A673 (cell line): ENCODE measurements around the gene ATP8A2. TPM values are rescaled to one million over a fixed set of nuclear protein-coding genes. Genes with fewer than 3 reads are reported as not detected.

Experiments
- BruUV-seq: library from RNA; stranded (reverse); fragments of 400-500 nt; replicated peaks from 2 replicates; lab custom pipeline; 2021; lab: Mats Ljungman, UMichigan
- CTCF ChIA-PET: fragments of 300-600 bp; sonication (Branson Sonifier 250); formaldehyde crosslinking; loops from one replicate; lab custom pipeline; 2022; ENCODE audit warnings: antibody characterized with exemption; lab: Charles Lee
- POLR2A ChIA-PET: fragments of 300-600 bp; sonication (Branson Sonifier 250); formaldehyde crosslinking; loops from one replicate; lab custom pipeline; 2022; ENCODE audit warnings: antibody characterized with exemption; ENCODE audit not compliant: low non-redundant PET; lab: Charles Lee
- DNase-seq: peaks from one replicate; pipeline ENCODE4 v3.0.0-alpha.2; 2015; ENCODE audit warnings: low spot score
- H3K27ac ChIP-seq: fragments of 200-600 bp; sonication (generic); 2 replicates; pipeline ENCODE4 v1.5.1; 2016; ENCODE audit warnings: mixed run types, low read depth, mild to moderate bottlenecking, mixed read lengths, antibody characterized with exemption, low read length; ENCODE audit not compliant: poor library complexity, severe bottlenecking
- H3K27me3 ChIP-seq: fragments of 200-600 bp; sonication (generic); replicated peaks from 2 replicates; pipeline ENCODE4 v1.6.1; 2017; ENCODE audit warnings: mixed run types, low read depth, mild to moderate bottlenecking, mixed read lengths, antibody characterized with exemption, low read length; ENCODE audit not compliant: insufficient read depth, poor library complexity
- H3K36me3 ChIP-seq: fragments of 200-600 bp; sonication (generic); 2 replicates; pipeline ENCODE4 v1.6.1; 2016; ENCODE audit warnings: mixed run types, mild to moderate bottlenecking, mixed read lengths, antibody characterized with exemption, low read length; ENCODE audit not compliant: insufficient read depth, poor library complexity, severe bottlenecking
- H3K4me1 ChIP-seq: fragments of 200-600 bp; sonication (generic); 2 replicates; pipeline ENCODE4 v1.6.1; 2017; ENCODE audit warnings: mixed run types, mild to moderate bottlenecking, mixed read lengths, antibody characterized with exemption, low read length; ENCODE audit not compliant: insufficient read depth, poor library complexity, severe bottlenecking
- H3K4me3 ChIP-seq: fragments of 200-600 bp; sonication (generic); 2 replicates; pipeline ENCODE4 v1.5.1; 2016; ENCODE audit warnings: low read depth, mixed run types, mild to moderate bottlenecking, mixed read lengths, low read length; ENCODE audit not compliant: poor library complexity, severe bottlenecking
- H3K9me3 ChIP-seq: fragments of 200-600 bp; sonication (generic); 2 replicates; pipeline ENCODE4 v1.6.1; 2016; ENCODE audit warnings: mixed run types, low read depth, mild to moderate bottlenecking, mixed read lengths, antibody characterized with exemption, low read length; ENCODE audit not compliant: poor library complexity, severe bottlenecking
- EZH2 ChIP-seq: fragments of 200-600 bp; sonication (generic); IDR thresholded peaks from 2 replicates; pipeline ENCODE4 v1.6.1; 2017; ENCODE audit warnings: borderline replicate concordance, low read depth, mild to moderate bottlenecking, mixed read lengths, antibody characterized with exemption, low read length; ENCODE audit not compliant: poor library complexity, severe bottlenecking
- intact Hi-C: fragments of 100-400 bp; cut with micrococcal nuclease; formaldehyde crosslinking; loops from one replicate; pipeline ENCODE4 v1.10.0; 2022; ENCODE audit not compliant: unreplicated experiment
- total RNA-seq: library from RNA; stranded (reverse); gene quantifications from 2 replicates; pipeline ENCODE4 v1.2.3, GENCODE V29; 2021
- TF ChIP-seq, protein P1 (sequence below): fragments of 300-800, 200-600 bp; sonication (generic); conservative IDR thresholded peaks from 2 replicates; pipeline ENCODE4 v1.5.1; 2017; ENCODE audit warnings: low read depth, mild to moderate bottlenecking, antibody characterized with exemption, low read length, moderate library complexity, mixed read lengths

ATP8A2 gene
- total RNA-seq, 1 experiment from 2014 or later: 0.92 TPM

DNA sequence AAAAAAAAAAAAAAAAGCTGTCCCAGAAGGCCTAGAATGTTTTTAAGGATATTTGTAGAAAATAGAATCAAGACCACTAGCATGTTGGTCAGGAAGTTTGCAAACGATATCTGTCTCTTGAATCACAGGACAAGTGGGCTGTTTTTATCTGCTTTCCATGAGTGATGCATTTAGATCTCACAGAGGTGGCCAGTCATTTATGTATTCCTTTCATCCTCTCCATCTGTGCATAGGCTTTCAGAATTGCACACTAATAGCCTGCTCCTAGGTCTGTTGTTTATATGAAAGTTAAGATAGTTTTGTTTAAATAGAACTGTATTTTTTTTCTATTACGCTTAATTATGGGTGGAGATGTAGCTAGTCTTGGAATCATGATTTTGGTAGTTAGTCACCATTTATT, 390.5 kb downstream of the ATP8A2 start:
- no peaks in the 10 kb centered on the region for H3K36me3 ChIP-seq
- ChIA-PET CTCF (no interaction called here), POLR2A (no interaction called here)
- no peak for DNase-seq
- TF ChIP-seq EZH2: no peak
- TF ChIP-seq, protein P1, sequence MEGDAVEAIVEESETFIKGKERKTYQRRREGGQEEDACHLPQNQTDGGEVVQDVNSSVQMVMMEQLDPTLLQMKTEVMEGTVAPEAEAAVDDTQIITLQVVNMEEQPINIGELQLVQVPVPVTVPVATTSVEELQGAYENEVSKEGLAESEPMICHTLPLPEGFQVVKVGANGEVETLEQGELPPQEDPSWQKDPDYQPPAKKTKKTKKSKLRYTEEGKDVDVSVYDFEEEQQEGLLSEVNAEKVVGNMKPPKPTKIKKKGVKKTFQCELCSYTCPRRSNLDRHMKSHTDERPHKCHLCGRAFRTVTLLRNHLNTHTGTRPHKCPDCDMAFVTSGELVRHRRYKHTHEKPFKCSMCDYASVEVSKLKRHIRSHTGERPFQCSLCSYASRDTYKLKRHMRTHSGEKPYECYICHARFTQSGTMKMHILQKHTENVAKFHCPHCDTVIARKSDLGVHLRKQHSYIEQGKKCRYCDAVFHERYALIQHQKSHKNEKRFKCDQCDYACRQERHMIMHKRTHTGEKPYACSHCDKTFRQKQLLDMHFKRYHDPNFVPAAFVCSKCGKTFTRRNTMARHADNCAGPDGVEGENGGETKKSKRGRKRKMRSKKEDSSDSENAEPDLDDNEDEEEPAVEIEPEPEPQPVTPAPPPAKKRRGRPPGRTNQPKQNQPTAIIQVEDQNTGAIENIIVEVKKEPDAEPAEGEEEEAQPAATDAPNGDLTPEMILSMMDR: no peak
- no peaks in the 10 kb centered on the region for H3K27me3 ChIP-seq
- BruUV-seq: no TSS peak
- H3K27ac ChIP-seq: no peak overlapping the region
- H3K9me3 ChIP-seq: no peaks in the 10 kb centered on the region
- intact Hi-C loops: no loop called here
- H3K4me1 ChIP-seq: no peaks in the 10 kb centered on the region
- H3K4me3 ChIP-seq: no peak overlapping the region

DNA sequence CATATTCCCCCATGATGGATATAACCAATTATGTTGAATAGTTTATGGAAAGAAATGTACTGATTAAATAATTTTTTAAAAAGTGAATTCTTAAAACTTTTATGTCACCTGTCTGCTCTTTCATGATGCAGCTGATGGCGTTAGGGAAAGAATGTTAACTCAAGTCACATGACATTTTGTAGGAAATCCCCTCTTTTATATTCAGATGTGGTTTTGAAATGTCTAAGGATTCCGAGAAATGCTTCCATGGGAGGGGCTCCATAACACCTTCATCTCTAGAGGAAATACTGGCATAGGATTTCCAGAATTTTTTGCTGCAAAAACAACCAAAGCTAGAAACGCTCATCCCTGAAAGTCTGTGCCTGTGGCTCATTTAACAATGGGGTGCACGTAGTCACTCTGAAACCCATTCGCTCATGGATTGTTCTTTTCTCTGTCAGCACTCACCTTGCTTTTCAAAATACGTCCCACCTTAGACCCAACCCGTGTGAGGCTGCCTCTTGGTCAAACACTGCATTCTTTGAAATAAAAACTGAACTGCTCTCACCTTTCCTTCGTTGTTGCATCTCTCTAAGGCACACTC, 391.1 kb downstream of the ATP8A2 start:
- Histone ChIP-seq H3K4me1 (no peaks in the 10 kb centered on the region), H3K36me3 (no peaks in the 10 kb centered on the region), H3K27me3 (no peaks in the 10 kb centered on the region), H3K27ac (no peak overlapping the region), H3K4me3 (no peak overlapping the region), H3K9me3 (no peaks in the 10 kb centered on the region)
- intact Hi-C loops: no loop called here
- no TSS peak for BruUV-seq
- CTCF ChIA-PET: no interaction called here
- POLR2A ChIA-PET: no interaction called here
- no peak for DNase-seq
- no peak for TF ChIP-seq EZH2
- TF ChIP-seq, protein P1: no peak

DNA sequence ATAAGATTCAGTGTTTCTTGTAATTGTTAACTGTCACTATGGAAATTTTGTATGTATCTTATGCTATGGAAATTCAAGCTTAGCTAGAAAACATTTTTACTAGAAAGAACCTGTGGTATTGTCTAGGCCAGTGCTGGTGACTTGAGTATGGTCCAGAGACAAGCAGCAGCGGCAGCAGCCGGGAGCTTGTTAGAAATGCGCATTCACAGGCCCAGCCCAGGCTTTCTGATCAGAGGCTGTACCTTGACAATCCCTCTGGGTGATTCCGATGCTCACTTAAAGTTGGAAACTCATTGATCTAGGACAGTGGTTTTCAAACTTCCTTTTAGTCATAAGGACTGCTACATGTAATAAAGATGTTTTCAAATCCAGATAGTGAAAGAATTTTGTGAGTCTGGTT, 392.6 kb downstream of the ATP8A2 start:
- ChIA-PET CTCF (no interaction called here), POLR2A (no interaction called here)
- Histone ChIP-seq H3K4me3 (no peak overlapping the region), H3K27me3 (no peaks in the 10 kb centered on the region), H3K9me3 (no peaks in the 10 kb centered on the region), H3K27ac (no peak overlapping the region), H3K36me3 (no peaks in the 10 kb centered on the region), H3K4me1 (peaks cover 9% of the 10 kb centered on the region)
- DNase-seq: no peak
- no TSS peak for BruUV-seq
- TF ChIP-seq, protein P1: no peak
- no peak for TF ChIP-seq EZH2
- intact Hi-C loops: no loop called here
